Mesenteric fat pad (tissue), 1 donor: Measurements from ENCODE around the gene NFE2L3. TPM values are rescaled to one million over a fixed set of nuclear protein-coding genes. Genes with fewer than 3 reads are reported as not detected.
"Not testable (repeated sequence)": the region's sequence is repeated elsewhere in the genome, so short reads cannot be mapped to it uniquely, and the experiment has no call there.

Experiments used
- DNase-seq: peaks from one replicate; pipeline ENCODE4 v3.0.0-alpha.2; 2020; ENCODE audit warnings: low spot score
- total RNA-seq: library from RNA; stranded (reverse); fragmentation: NEBNext Ultra II Directional; extraction: Animal tissue kit (Norgen Biotek cat#: 25700); gene quantifications from one replicate; pipeline ENCODE4 v1.2.1, GENCODE V29; 2021
- donor health status: DM: yes; HTN: yes; CAD: no.

Gene NFE2L3
- total RNA-seq, 1 donor from 2014 or later: 2.7 TPM

GRCh38 chr7:26147030-26147429, 5.0 kb upstream of the NFE2L3 start:
- no peak for DNase-seq

GRCh38 chr7:26147646-26148306, 4.2 kb upstream of the NFE2L3 start:
- DNase-seq: not testable (repeated sequence)

GRCh38 chr7:26148307-26148700, 3.7 kb upstream of the NFE2L3 start:
- DNase-seq: not testable (repeated sequence)

DNA sequence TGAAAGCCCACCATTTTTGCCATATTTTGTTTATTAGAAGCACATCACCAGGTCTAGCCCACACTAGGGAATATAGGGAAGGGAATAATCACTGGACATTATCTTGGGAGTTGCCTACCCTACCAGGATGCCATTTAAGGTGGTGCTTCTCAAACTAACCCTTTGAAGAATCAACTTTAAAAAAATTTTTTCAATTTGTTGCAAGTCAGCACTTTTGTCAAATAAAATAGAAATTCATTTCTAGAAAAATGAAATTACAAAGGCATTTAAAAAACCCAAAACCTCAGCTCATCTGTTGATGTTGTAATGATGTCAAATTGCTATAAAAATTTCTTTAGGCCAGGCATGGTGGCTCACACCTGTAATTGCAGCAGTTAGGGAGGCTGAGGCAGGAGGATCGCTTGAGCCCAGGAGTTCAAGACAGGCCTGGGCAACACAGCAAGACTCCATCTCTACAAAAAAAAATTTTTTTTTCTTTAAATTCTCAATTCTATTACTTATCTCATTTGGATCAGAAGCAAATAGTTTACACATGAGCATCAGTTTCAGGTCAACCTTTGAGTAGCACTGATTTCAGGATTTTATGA, 2.5 kb upstream of the NFE2L3 start:
- no peak for DNase-seq

- DNase-seq: no peak
Measured at GRCh38 chr7:26151096-26151495, 902 bp upstream of the NFE2L3 start.

- no peak for DNase-seq
Measured at GRCh38 chr7:26151650-26151952, 397 bp upstream of the NFE2L3 start.

DNA sequence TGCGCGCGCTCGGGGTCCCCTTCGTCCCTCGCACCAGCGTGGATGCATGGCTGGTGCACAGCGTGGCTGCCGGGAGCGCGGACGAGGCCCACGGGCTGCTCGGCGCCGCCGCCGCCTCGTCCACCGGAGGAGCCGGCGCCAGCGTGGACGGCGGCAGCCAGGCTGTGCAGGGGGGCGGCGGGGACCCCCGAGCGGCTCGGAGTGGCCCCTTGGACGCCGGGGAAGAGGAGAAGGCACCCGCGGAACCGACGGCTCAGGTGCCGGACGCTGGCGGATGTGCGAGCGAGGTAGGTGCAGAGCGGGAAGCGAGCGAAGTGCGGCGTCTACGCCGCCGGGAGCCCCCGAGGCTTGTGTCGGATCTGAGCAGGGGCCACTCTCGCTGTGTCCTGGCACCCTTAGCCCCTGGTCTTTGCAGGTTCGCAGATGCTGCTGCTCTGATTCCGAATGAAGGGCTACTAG, 813 bp downstream of the NFE2L3 start:
- not testable (repeated sequence) for DNase-seq

GRCh38 chr7:26153241-26153822, 1.3 kb downstream of the NFE2L3 start:
- DNase-seq: no peak

DNA sequence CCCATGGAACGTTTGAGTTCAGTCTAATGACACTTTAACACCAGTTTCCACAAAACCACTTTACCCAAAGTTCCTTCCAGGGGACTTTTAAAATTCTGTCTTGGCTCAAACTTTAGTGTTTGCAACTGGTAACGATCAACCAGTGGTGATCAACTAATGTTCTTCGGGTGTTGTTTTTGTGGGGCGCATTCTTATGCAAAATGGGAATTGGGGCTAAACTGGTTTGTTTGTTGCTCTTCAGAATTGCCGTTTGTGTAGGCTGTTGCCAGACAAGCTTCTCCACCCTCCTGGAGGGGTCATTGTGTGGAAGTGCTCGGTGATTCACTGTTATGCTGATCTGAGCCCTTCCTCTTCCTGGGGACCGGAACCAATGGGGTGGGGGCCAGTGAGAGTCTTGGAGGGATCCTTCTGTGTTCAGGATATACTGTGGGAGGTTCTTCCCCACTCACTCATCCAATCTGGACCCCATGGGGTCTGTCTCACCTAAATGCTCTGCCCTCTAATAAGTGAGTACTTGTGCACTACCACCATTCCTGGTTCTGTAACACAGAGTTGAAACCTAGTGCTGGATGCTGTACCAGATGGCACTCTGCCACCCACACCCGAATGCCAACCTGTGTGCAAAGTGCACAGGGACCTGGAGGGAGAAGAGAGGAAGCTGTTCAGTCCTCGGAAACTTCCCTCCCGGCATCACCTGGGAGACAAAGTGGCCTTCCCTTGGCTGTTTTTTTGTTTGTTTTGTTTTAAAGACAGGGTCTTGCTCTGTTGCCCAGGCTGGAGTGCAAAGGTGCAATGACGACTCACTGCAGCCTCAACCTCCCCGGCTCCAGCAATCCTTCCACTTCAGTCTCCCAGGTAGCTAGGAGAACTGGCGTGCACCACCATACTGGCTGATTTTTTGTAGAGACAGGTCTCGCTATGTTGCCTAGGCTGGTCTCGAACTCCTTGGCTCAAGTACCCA, 2.1 kb downstream of the NFE2L3 start:
- no peak for DNase-seq

GRCh38 chr7:26155531-26156375, 3.8 kb downstream of the NFE2L3 start:
- no peak for DNase-seq

DNA sequence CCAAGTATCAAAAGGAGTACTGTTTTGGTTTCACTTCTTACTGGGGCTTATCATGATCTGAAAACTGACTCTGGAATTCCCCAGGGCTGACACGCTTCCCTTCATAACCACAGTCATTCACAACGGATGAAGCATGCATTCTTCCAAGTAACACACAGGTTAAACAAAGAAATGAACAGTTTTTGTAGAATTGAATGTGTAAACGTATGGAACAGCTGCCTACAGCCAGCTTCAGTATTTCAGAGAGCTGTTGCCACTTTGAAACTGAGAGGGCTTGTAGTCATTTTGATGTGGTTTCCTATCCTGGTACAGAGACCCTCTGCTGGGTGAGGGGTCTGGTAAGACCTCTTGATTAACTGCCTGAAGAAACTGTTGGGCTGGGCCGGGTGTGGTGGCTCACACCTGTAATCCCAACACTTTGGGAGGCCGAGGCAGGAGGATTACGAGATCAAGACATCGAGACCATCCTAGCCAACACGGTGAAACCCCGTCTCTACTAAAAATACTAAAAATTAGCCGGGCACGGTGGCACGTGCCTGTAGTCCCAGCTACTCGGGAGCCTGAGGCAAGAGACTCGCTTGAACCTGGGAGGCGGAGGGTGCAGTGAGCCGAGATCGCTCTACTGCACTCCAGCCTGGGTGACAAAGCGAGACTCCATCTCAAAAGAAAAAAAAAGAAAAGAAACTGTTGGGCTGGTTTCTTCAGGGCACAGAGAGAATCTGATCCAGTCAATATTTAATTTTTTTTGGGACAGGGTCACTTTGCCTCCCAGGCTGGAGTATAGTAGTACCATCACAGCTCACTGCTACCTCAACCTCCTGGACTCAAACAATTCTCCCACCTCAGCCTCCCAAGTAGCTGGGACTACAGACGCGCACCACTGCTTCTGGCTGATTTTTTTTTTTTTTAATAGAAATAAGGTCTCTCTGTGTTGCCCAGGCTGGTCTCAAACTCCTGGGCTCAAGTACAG, 4.7 kb downstream of the NFE2L3 start:
- no peak for DNase-seq

DNA sequence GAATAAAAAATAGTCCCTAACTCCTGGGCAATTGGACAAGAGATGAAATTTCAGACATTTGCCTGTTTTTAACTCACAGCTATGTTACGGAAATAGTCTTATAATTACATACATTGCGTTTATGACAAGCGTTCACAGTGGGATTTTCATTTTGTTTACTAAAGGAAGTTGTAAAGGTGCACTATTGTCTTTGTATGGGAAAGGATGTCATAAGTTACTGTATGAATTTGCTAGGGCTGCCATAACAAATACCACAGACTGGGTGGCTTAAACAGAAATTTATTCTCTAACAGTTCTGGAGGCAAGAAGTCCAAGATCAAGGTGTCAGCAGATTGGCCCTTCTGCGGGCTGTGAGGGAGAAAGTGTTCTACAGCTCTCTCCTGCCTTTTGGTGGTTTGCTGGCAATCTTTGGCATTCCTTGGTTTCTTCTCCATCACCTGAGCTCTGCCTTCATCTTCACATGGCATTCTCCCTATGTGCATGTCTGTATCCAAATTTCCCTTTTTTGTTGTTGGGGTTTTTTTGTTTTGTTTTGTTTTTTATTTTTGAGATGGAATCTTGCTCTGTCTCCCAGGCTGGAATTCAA, 5.6 kb downstream of the NFE2L3 start:
- no peak for DNase-seq

DNA sequence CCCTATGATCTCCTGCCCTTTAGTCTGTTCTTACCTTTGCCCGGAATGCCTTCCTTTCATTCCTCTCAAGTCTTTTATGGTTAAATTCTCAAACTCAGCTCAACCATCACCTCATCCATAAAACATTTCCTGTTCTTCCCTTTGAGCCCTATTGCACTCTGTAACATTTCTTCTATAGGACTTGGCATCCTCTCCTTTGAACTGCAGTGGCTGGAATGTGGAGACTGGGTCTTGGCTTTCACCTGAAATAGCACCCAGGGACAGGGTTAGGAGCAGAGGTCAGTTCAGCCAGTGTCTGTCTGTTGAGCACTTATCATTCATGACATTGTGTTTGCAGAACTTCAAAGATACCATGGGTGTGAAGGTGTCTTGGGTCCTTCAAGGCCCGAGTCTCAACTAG, 7.2 kb downstream of the NFE2L3 start:
- no peak for DNase-seq

GRCh38 chr7:26160896-26161295, 8.9 kb downstream of the NFE2L3 start:
- no peak for DNase-seq

DNA sequence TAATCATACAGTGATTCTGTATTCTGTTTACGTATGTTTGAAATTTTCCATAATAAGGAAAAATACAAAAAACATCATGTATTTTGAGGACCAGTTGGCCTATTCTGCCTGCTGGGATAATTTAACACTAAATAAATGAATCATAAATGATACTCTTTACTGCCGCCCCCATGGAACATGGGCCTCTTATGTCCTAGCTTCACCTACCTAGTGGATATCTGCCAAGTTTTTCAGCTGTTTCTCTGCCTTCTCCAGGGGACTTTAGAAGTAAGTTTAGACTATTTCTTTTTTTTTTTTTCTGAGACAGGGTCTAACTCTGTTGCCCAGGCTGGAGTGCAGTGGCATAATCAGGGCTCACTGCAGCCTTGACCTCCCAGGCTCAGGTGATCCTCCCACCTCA, 10.4 kb downstream of the NFE2L3 start:
- DNase-seq: no peak

GRCh38 chr7:26163804-26164203, 11.8 kb downstream of the NFE2L3 start:
- not testable (repeated sequence) for DNase-seq

- no peak for DNase-seq
Measured at GRCh38 chr7:26165950-26166683, 14.1 kb downstream of the NFE2L3 start.

GRCh38 chr7:26166684-26167266, 14.8 kb downstream of the NFE2L3 start:
- no peak for DNase-seq
